Lower lobe of right lung (tissue), 2 donors: ENCODE results near the gene LRP8. TPM values are rescaled to one million over a fixed set of nuclear protein-coding genes. Genes with fewer than 3 reads are reported as not detected.

Source experiments
- ATAC-seq, 2 donors: fragments of 200-7000 bp; cut with Tn5 transposase; one replicate each; pipeline ENCODE4 v1.9.1; 2020 to 2022; ENCODE audit warnings: mild to moderate bottlenecking in 2 of 2, moderate library complexity in 2 of 2
- DNase-seq: peaks from one replicate; pipeline ENCODE4 v3.0.0-alpha.2; 2020
- H3K27ac ChIP-seq: fragments of 200-600 bp; one replicate; pipeline ENCODE4 v1.8.0; 2022
- H3K27me3 ChIP-seq: fragments of 200-600 bp; one replicate; pipeline ENCODE4 v1.8.0; 2022; ENCODE audit warnings: low read depth
- H3K36me3 ChIP-seq: fragments of 200-600 bp; one replicate; pipeline ENCODE4 v1.8.0; 2022; ENCODE audit warnings: mild to moderate bottlenecking
- H3K4me1 ChIP-seq: fragments of 200-600 bp; one replicate; pipeline ENCODE4 v1.8.0; 2022
- H3K4me3 ChIP-seq: fragments of 200-600 bp; one replicate; pipeline ENCODE4 v1.8.0; 2022; ENCODE audit warnings: mild to moderate bottlenecking
- H3K9me3 ChIP-seq: fragments of 200-600 bp; one replicate; pipeline ENCODE4 v1.8.0; 2022
- intact Hi-C: fragments of 100-400 bp; cut with DNase I; formaldehyde crosslinking; loops from one replicate; pipeline ENCODE4 v1.11.0; 2022
- total RNA-seq: library from RNA; stranded (reverse); fragmentation: NEBNext Ultra II Directional; extraction: Animal tissue kit (Norgen Biotek cat#: 25700); gene quantifications from one replicate; pipeline ENCODE4 v1.2.1, GENCODE V29; 2021
- TF ChIP-seq, protein P1 (sequence below): fragments of 200-600 bp; IDR thresholded peaks from one replicate; pipeline ENCODE4 v1.8.0; 2022; ENCODE audit warnings: antibody characterized with exemption, mild to moderate bottlenecking
- donor health status: DM: no; HTN: yes; CAD: no; lungs with severe emphysema.

LRP8 gene
- total RNA-seq, 1 donor from 2014 or later = 9.2 TPM

DNA sequence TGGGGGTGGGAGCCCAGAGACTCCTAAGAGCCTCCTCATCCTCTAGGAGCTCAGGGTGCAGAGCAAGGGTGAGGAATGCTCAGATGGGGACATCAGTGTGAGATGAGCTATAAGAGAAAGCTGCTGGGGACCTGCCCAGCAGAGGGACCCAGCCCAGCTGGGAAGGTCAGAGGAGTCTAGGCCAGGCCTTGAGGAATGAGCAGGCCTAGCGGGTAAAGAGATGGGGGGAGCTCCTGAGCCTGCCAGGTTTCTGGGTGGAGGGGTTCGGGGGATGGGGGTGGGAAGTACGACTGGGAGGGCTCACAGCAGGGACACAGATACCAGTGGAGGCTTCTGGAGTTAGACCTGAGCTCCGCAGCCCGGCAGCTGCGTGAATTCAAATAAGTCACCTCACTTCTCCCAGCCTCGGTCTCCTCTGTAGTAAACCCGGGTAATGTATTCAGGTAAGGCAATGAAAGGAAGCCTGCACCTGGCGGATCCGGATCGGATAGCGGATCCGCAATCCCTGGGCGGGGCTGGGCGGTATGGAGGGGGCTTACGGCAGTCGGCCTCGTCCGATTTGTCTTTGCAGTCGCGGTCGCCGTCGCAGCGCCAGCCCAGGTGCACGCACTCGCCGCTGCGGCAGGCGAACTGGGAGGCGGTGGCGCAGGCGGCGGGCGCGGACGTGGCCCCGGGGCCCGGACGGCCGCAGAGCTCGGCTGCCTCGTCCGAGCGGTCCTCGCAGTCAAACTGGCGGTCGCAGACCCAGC, 51.5 kb downstream of the LRP8 start:
- ATAC-seq = no peak
- no peak for DNase-seq
- no peak overlapping the region for H3K4me3 ChIP-seq
- intact Hi-C loops = no loop called here
- H3K27ac ChIP-seq = no peak overlapping the region
- H3K36me3 ChIP-seq = no peaks in the 10 kb centered on the region
- no peaks in the 10 kb centered on the region for H3K27me3 ChIP-seq
- TF ChIP-seq, protein P1, sequence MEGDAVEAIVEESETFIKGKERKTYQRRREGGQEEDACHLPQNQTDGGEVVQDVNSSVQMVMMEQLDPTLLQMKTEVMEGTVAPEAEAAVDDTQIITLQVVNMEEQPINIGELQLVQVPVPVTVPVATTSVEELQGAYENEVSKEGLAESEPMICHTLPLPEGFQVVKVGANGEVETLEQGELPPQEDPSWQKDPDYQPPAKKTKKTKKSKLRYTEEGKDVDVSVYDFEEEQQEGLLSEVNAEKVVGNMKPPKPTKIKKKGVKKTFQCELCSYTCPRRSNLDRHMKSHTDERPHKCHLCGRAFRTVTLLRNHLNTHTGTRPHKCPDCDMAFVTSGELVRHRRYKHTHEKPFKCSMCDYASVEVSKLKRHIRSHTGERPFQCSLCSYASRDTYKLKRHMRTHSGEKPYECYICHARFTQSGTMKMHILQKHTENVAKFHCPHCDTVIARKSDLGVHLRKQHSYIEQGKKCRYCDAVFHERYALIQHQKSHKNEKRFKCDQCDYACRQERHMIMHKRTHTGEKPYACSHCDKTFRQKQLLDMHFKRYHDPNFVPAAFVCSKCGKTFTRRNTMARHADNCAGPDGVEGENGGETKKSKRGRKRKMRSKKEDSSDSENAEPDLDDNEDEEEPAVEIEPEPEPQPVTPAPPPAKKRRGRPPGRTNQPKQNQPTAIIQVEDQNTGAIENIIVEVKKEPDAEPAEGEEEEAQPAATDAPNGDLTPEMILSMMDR = no peak
- H3K4me1 ChIP-seq = no peaks in the 10 kb centered on the region
- H3K9me3 ChIP-seq = no peaks in the 10 kb centered on the region

DNA sequence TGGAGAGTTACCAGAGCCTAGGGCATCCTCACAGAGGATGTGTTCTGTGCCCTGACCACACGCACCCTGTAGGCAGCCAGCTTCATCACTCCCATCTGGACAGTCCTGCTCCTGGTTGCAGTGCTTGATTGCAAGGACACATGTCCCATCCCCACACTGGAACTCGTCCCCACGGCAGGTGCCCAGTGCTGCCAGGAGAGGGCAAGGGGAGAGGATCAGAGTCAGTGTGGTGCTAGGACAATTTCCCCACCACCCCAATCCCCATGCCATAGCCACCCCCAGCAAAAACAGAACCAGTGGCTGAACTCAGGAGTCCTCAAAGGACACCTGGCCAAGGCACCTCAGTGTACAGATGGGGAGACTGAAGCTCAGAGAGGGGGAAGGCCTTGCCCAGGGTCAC, 52.3 kb downstream of the LRP8 start:
- TF ChIP-seq, protein P1 = no peak
- ATAC-seq (no peak), DNase-seq (no peak)
- no peaks in the 10 kb centered on the region for H3K27me3 ChIP-seq
- H3K4me1 ChIP-seq = no peaks in the 10 kb centered on the region
- no peak overlapping the region for H3K27ac ChIP-seq
- H3K9me3 ChIP-seq = no peaks in the 10 kb centered on the region
- intact Hi-C loops = no loop called here
- H3K4me3 ChIP-seq = no peak overlapping the region
- no peaks in the 10 kb centered on the region for H3K36me3 ChIP-seq

DNA sequence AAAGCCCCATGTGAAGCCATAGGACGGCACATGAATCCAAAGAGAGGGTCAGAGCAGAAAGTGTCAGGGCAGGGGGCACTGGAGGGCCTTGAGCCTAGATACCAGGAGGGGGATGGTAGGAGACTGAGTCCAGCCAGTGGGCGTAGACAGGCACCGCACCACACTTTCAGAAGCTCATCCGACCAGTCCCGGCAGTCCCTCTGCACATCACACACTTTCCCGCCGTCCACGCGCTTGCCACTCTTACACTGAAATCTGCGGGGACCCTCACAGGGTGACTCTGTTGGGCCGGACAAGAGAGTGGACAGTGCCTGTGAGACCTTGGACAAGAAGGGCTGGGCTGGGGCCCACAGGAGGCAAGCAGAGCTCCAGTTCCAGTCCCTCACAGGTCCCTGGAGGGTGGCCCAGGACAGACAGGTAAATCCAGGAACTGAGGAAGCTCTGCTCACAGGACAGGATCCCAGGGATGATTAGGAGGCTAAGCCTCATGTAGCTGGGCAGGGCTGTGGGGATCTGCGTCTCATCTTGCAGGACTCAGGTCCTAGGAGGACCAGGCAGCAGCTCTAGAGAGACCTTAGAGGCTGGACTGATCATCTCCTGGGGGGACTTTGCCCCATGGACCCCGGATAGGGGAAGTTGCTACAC, 53.2 kb downstream of the LRP8 start:
- H3K36me3 ChIP-seq = no peaks in the 10 kb centered on the region
- DNase-seq (no peak), ATAC-seq (no peak)
- H3K9me3 ChIP-seq = no peaks in the 10 kb centered on the region
- H3K27me3 ChIP-seq = no peaks in the 10 kb centered on the region
- no peak overlapping the region for H3K4me3 ChIP-seq
- no peaks in the 10 kb centered on the region for H3K4me1 ChIP-seq
- intact Hi-C loops = no loop called here
- TF ChIP-seq, protein P1 = no peak
- H3K27ac ChIP-seq = no peak overlapping the region

DNA sequence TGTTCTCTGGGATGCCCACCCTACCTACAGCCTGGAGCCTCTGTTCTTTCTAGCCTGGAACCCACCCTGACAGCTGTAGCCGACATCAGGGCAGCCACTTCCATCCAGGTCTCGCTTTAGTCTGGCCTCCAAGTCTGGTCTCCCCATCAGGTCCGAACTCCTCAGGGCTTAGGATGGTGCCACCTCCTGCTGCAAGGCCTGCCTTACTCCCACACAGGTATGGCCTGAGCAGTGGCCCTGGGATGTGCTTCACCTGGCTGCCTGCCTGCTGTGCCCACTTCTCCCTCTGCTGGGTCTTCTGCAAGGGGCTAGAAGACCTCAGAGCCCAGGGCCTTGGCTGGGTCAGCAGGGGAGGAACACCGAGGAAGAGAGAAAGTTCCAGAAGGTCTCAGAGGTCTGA, 53.8 kb downstream of the LRP8 start:
- Histone ChIP-seq H3K9me3 (no peaks in the 10 kb centered on the region), H3K27ac (no peak overlapping the region), H3K4me1 (no peaks in the 10 kb centered on the region), H3K27me3 (no peaks in the 10 kb centered on the region), H3K4me3 (no peak overlapping the region), H3K36me3 (no peaks in the 10 kb centered on the region)
- DNase-seq (no peak), ATAC-seq (no peak)
- intact Hi-C loops = no loop called here
- TF ChIP-seq, protein P1 = no peak

DNA sequence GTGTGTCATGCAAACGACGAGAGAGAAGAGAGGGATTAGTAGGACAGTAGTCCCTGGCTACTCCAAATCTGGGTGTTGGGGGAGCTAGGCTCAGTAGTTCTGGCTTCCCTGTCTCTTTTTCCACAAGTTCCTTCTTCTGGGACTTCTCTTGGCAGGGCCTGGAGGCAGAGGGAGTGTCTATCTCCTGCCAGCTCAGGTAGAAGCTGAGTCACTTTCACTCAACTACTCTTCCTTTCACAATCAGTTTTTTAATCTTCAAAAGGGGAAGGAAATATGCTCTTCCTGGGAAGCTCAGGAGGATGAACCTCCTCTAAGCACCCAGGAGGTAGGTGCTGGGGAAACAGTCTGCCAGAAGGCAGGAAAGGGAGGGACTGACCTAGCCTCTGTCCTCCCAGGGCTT, 54.3 kb downstream of the LRP8 start:
- TF ChIP-seq, protein P1 = no peak
- no peak for DNase-seq
- Histone ChIP-seq H3K9me3 (no peaks in the 10 kb centered on the region), H3K36me3 (no peaks in the 10 kb centered on the region), H3K4me1 (no peaks in the 10 kb centered on the region), H3K27me3 (no peaks in the 10 kb centered on the region), H3K4me3 (no peak overlapping the region), H3K27ac (no peak overlapping the region)
- no peak for ATAC-seq
- intact Hi-C loops = no loop called here
